NCI-H82 treated with DMSO at 0.1 percent for 48 hours (cell line): ENCODE measurements around the gene HS3ST5.
"Not testable (repeated sequence)": the region's sequence is repeated elsewhere in the genome, so short reads cannot be mapped to it uniquely, and the experiment has no call there.

Source experiments
- DNase-seq: peaks from one replicate; lab custom pipeline; 2025; ENCODE audit not compliant: unreplicated experiment; lab: John Stamatoyannopoulos, UW

The HS3ST5 gene

DNA sequence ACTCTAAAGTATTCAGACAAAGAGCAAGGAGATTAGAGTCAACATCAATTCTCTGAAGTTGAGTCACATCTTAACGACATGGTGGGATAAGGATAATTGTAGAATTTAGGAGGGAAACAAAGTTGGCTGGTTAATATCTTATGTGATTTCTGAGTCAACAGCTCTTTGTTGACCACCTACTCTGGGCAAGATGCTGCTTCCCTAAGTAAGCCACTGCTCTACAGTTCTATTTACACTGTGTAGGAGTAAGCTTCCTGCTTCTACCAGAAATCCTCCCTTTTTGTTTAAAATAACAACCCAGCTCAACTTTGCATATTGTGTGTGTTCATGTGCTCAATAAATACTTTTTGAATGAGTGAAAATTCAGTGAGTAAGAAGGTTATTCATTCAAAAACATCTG lies 3.1 kb downstream of the HS3ST5 start:
- no peak for DNase-seq

GRCh38 chr6:114334237-114334636 lies 8.6 kb downstream of the HS3ST5 start:
- DNase-seq: no peak

- DNase-seq: no peak
Measured at GRCh38 chr6:114327074-114327473, 15.7 kb downstream of the HS3ST5 start.

DNA sequence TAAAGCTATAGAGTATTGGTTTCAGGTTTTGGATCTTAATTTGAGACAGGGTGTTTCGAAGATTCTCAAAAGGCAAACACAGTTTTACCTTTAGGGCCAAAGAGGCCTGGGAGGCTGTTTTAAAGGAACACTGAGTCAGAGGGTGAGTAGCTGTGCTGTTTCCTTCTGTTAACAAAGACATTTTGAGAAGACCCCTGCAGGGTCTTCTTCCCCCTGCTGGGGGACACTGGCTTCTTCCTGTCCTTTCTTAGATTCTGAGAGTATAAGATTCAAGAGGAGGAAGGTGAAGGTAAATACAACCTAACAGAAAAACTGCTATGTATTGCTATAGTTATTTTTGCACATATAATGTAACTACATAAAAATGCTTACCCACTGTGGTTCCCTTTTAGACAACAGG lies 19.0 kb downstream of the HS3ST5 start:
- no peak for DNase-seq

- no peak for DNase-seq
Measured at GRCh38 chr6:114319749-114320148, 23.1 kb downstream of the HS3ST5 start.

DNA sequence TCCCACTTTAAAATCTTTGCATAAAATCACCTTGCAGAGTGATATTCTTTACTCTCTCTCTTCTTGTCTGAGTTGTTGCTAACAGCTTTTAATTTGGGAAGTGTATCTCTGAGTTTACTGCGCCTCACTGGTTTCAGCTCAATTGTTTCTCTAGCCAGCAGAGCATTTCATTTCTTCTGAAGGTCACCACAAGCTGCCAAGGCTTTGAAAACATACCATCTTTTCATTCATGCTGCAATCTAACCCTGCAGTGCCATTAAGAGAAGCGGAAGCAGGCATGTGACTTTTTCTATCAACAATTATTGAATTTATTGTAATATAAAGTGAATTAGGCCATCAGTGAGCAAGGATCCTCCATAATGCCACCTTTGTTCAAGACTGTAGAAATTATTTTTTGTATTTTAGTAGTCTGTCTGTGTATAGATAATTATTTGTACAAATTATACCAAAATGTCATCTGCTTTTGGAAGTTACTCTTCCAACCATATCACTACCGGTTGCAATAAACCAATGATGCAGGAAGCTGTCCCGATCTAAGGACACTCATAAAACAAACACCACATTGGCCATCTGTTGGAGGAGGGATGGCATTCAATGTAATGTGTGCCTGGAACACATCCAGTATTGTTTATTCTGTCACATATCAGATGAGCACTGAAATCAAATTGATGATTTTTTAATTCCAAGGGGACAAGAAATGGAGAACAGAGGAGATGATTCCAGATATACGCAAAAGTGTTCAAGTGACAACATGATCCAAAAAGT lies 26.8 kb downstream of the HS3ST5 start:
- DNase-seq: no peak

GRCh38 chr6:114313816-114314215 lies 29.0 kb downstream of the HS3ST5 start:
- not testable (repeated sequence) for DNase-seq

GRCh38 chr6:114312931-114313330 lies 29.9 kb downstream of the HS3ST5 start:
- DNase-seq: no peak

DNA sequence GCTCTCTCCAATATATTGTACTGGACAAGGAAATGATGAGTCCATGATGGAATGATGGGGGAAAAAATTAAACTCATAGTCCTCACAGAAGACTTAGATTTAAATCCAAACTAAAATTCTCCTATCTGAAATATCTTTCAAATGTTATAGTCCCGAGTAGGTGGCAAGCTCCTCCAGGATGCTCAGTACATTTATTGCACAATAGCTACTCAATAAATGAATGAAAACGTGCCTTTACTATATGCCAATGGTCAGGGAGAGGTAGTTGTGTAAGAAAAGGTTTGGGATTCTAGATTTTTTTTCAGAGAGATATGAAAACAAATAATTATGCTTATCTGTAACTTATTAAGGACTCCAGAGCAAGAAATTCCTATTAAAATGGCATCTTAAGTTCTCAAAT lies 32.8 kb downstream of the HS3ST5 start:
- DNase-seq: no peak

DNA sequence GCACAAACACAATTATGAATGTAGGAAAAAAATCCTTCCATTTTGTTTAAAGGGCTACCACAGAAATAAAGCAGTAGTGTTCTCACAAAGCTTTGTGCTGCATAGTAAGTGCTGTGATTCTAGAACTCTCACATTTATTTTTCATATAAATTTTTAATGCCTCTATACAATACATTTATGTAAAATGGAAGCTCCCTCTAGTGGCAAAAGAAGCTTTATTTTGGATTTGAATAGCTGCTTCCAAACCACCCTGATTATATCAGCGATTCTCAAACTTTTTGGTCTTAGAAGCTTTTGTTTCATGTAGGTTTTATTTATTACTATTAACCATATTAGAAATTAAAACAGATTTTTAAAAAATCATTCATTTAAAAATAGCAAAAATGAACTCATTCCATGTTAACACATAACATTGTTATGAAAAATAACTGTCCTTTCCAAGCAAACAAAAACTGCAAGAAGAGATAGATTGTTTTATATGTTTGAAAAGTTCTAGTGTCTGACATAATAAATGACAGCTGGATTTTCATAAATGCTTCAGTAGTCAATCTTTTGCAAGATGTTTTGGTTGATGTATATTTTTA lies 38.4 kb downstream of the HS3ST5 start:
- DNase-seq: no peak

- DNase-seq: no peak
Measured at GRCh38 chr6:114301596-114302219, 41.1 kb downstream of the HS3ST5 start.

GRCh38 chr6:114297135-114297534 lies 45.7 kb downstream of the HS3ST5 start:
- DNase-seq: no peak

DNA sequence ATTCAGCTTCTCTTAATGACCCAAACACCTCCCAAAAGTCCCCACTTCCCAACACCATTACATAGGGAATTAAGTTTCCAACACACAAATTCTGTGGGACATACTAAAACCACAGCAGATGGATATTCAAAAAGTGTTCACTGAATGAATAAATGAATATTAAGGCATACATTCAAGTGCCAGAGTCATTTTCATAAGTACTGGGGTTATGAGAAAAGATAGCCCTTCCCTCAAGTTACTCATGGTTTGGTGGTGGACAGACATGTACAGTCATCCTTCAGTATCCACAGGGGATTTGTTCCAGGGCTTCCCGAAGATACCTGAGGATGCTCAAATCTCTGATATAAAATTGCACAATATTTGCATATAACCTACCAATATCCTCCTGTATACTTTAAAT lies 50.4 kb downstream of the HS3ST5 start:
- DNase-seq: no peak

GRCh38 chr6:114291428-114291827 lies 51.4 kb downstream of the HS3ST5 start:
- DNase-seq: no peak

DNA sequence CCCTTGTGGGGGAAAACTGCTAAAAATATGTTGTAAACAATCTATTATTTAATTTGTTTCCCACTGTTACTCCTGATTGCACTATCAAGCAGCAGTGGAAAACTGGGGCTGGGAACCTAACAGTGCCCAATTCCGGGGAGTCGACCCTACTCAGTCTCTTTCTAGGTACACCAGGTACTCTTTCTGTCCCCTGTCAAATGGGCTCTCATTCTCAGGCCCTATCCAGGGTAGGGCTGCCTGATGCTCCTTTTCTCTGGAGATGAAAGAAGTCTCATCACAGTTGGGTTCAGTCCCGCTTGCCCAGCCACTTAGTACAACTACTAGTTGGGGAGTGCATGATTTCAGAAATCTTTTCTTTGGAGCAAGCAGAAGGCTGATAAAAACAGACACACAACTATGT lies 52.0 kb downstream of the HS3ST5 start:
- no peak for DNase-seq

DNA sequence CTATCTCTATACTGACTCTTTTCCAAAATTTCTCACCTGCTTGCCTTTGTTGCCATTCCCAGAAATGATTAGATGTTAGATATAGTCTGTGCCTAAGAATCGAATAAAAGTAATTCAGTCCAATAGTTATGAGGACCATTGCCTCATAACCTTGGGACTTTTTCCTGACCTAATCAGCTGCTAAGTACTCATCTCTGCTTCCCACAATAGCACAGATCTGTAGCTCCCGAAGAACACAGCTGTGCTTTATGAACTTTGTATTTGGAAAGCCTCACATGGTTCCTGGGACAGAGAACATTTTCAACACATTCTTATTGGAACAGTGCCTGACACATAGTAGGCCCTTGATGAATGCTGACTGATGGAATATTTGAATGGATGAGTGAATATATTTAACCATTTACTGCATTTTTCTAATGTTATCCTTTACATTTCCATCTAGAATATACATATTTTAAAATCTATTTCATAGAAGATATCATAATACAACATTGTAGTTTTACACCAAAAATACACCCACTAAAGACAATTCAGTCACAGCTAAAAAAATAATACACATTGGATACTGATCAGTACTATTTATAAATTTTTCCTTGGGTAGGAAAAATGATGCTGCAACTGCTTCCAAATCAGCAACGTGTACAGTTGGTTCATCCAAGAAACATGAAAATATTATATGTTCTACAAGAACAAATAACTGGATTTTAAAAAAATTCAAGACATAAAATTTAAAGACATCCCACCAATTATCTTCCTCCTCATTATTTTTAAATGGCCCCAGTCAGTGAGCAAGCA lies 53.9 kb downstream of the HS3ST5 start:
- no peak for DNase-seq

- no peak for DNase-seq
Measured at GRCh38 chr6:114287461-114287860, 55.4 kb downstream of the HS3ST5 start.

- DNase-seq: no peak
Measured at GRCh38 chr6:114286211-114286610, 56.6 kb downstream of the HS3ST5 start.

DNA sequence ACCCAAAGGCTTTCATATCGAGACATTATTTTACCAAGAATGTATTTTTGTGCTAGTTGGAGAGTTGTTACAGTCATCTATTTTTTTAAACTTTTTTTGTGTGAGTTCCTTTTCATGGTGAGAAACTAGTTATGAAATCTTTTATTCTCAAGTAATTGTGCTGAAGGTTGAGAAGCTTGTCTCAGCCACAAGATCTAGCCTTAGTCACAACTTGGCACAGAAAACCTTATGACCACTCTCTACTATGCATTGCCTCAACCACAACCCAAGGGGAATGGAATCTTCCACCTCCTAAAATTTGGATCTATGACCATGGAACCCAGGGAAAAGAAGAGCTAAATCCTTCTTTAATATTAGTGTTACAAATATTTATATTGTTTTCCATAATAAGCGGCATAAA lies 58.5 kb downstream of the HS3ST5 start:
- DNase-seq: no peak

GRCh38 chr6:114282292-114282691 lies 60.5 kb downstream of the HS3ST5 start:
- no peak for DNase-seq

DNA sequence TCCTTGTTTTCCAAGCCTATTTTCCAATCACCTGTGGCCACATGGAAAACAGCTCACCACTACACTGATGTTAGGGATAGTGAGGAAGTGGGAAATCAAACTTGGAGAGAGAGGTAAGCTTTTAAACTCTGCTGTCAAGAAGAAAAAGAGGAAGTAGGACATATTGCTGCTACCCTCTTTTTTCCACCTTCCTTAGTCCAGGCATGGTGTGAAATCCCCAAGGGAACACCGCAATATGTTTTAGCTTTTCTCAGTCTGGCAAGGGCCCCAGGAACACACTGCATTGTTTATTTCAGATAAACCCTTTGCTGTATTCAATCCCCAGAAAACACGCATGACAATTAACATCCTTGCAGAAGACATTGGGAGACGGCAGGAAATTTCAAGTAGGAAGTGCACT lies 61.3 kb downstream of the HS3ST5 start:
- DNase-seq: no peak
